Activated CD4-positive, alpha-beta T cell treated with anti-CD3 and anti-CD28 coated beads, Interleukin-2, amount 50 U/mL, for 16 hours (primary cell): ENCODE results near the gene CCR6.
A peak's percentile ranks its signal among the peaks of the same experiment; 100 is the strongest.
"Not testable (repeated sequence)": the region's sequence is repeated elsewhere in the genome, so short reads cannot be mapped to it uniquely, and the experiment has no call there.

Experiments used
- DNase-seq: peaks from one replicate; pipeline ENCODE4 v3.0.0-alpha.2; 2020

CCR6 gene

GRCh38 chr6:167146135-167146534, 23.2 kb downstream of the CCR6 start:
- DNase-seq = no peak

- DNase-seq = no peak
Observed at GRCh38 chr6:167146977-167147376, 24.1 kb downstream of the CCR6 start.

GRCh38 chr6:167148021-167148420, 25.1 kb downstream of the CCR6 start:
- no peak for DNase-seq

- DNase-seq = no peak
Observed at GRCh38 chr6:167148997-167149396, 26.1 kb downstream of the CCR6 start.

- DNase-seq = peak; percentile 70
Observed at GRCh38 chr6:167150941-167151549, 28.1 kb downstream of the CCR6 start.

GRCh38 chr6:167151648-167152047, 28.8 kb downstream of the CCR6 start:
- no peak for DNase-seq

- DNase-seq = peak; percentile 64
Observed at GRCh38 chr6:167152862-167153261, 30.0 kb downstream of the CCR6 start.

GRCh38 chr6:167153521-167153959, 30.6 kb downstream of the CCR6 start:
- peak; percentile 33 for DNase-seq

- no peak for DNase-seq
Observed at GRCh38 chr6:167154291-167154690, 31.4 kb downstream of the CCR6 start.

- no peak for DNase-seq
Observed at GRCh38 chr6:167154895-167155294, 32.0 kb downstream of the CCR6 start.

GRCh38 chr6:167157414-167157813, 34.5 kb downstream of the CCR6 start:
- DNase-seq = no peak

- DNase-seq = no peak
Observed at GRCh38 chr6:167157863-167158262, 35.0 kb downstream of the CCR6 start, which contains the start of gene GPR31. GPR31 (minus strand) TSS chr6:167157980; CDS start chr6:167157831, 149 bp downstream.

GRCh38 chr6:167161851-167162467, 39.1 kb downstream of the CCR6 start:
- DNase-seq = no peak

GRCh38 chr6:167162591-167162990, 39.7 kb downstream of the CCR6 start:
- no peak for DNase-seq

- no peak for DNase-seq
Observed at GRCh38 chr6:167163476-167164011, 40.6 kb downstream of the CCR6 start.

GRCh38 chr6:167164261-167164660, 41.4 kb downstream of the CCR6 start:
- no peak for DNase-seq

GRCh38 chr6:167165858-167166471, 43.1 kb downstream of the CCR6 start:
- DNase-seq = no peak

GRCh38 chr6:167167699-167168098, 44.8 kb downstream of the CCR6 start:
- not testable (repeated sequence) for DNase-seq

- not testable (repeated sequence) for DNase-seq
Observed at GRCh38 chr6:167168296-167168695, 45.4 kb downstream of the CCR6 start.

- DNase-seq = not testable (repeated sequence)
Observed at GRCh38 chr6:167169867-167170266, 47.0 kb downstream of the CCR6 start.

GRCh38 chr6:167171300-167171699, 48.4 kb downstream of the CCR6 start:
- not testable (repeated sequence) for DNase-seq

GRCh38 chr6:167172011-167172410, 49.1 kb downstream of the CCR6 start:
- DNase-seq = not testable (repeated sequence)

GRCh38 chr6:167177271-167177670, 54.4 kb downstream of the CCR6 start:
- DNase-seq = not testable (repeated sequence)
